GM23248 (cell line): ENCODE results near the gene FCER1G. TPM values are rescaled to one million over a fixed set of nuclear protein-coding genes. Genes with fewer than 3 reads are reported as not detected.

Experiments used
- DNase-seq: peaks from one replicate; pipeline ENCODE4 v3.0.0-alpha.2; 2015
- H2AFZ ChIP-seq: fragments of 200-600 bp; sonication (generic); 2 replicates; pipeline ENCODE4 v1.6.1; 2016; ENCODE audit warnings: antibody characterized with exemption
- H3F3A ChIP-seq: fragments of 200-600 bp; sonication (generic); 2 replicates; pipeline ENCODE4 v1.6.1; 2016; ENCODE audit warnings: mild to moderate bottlenecking, antibody characterized with exemption, mixed run types; ENCODE audit not compliant: insufficient read depth
- H3K27ac ChIP-seq: fragments of 200-600 bp; sonication (generic); 2 replicates; pipeline ENCODE4 v1.5.1; 2016; ENCODE audit warnings: mild to moderate bottlenecking
- H3K27me3 ChIP-seq: fragments of 200-600 bp; sonication (generic); replicated peaks from 2 replicates; pipeline ENCODE4 v1.6.1; 2016; ENCODE audit warnings: mild to moderate bottlenecking; ENCODE audit not compliant: insufficient read depth
- H3K36me3 ChIP-seq: fragments of 200-600 bp; sonication (generic); 2 replicates; pipeline ENCODE4 v1.6.1; 2016; ENCODE audit warnings: low read depth, mild to moderate bottlenecking
- H3K4me1 ChIP-seq: fragments of 200-600 bp; sonication (generic); 2 replicates; pipeline ENCODE4 v1.6.1; 2016; ENCODE audit warnings: mild to moderate bottlenecking; ENCODE audit not compliant: insufficient read depth
- H3K4me2 ChIP-seq: fragments of 200-600 bp; sonication (generic); one replicate; pipeline ENCODE4 v1.6.1; 2016; ENCODE audit warnings: mild to moderate bottlenecking; ENCODE audit not compliant: unreplicated experiment
- H3K4me3 ChIP-seq: fragments of 200-600 bp; sonication (generic); 2 replicates; pipeline ENCODE4 v1.5.1; 2016; ENCODE audit warnings: mild to moderate bottlenecking
- H3K79me2 ChIP-seq: fragments of 200-600 bp; sonication (generic); 2 replicates; pipeline ENCODE4 v1.6.1; 2016; ENCODE audit warnings: mild to moderate bottlenecking; ENCODE audit not compliant: insufficient read depth
- H3K9ac ChIP-seq: fragments of 200-600 bp; sonication (generic); 2 replicates; pipeline ENCODE4 v1.6.1; 2016; ENCODE audit warnings: mild to moderate bottlenecking
- H3K9me2 ChIP-seq: fragments of 200-600 bp; sonication (generic); 2 replicates; pipeline ENCODE4 v1.6.1; 2016; ENCODE audit warnings: mixed run types, mild to moderate bottlenecking, moderate library complexity; ENCODE audit not compliant: insufficient read depth
- H3K9me3 ChIP-seq: fragments of 200-600 bp; sonication (generic); one replicate; pipeline ENCODE4 v1.6.1; 2017; ENCODE audit warnings: low read depth
- H4K20me1 ChIP-seq: fragments of 200-600 bp; sonication (generic); 2 replicates; pipeline ENCODE4 v1.6.0; 2016; ENCODE audit not compliant: insufficient read depth
- EZH2 ChIP-seq: fragments of 200-600 bp; sonication (generic); IDR thresholded peaks from 2 replicates; pipeline ENCODE4 v1.6.1; 2018; ENCODE audit warnings: antibody characterized with exemption, mild to moderate bottlenecking; ENCODE audit not compliant: insufficient read depth, poor library complexity, severe bottlenecking
- EZH2phosphoT487 ChIP-seq: fragments of 200-600 bp; sonication (generic); IDR thresholded peaks from 2 replicates; pipeline ENCODE4 v1.6.1; 2018; ENCODE audit warnings: antibody characterized with exemption, moderate library complexity, mild to moderate bottlenecking, low read depth; ENCODE audit not compliant: insufficient read depth
- WGBS, 2 experiments: methylation state at CpG; one replicate each; pipeline ENCODE4 v1.1.6; 2015 to 2017; ENCODE audit warnings: low lambda C conversion rate in 2 of 2, low coverage in 1 of 2; ENCODE audit errors: missing lambda C conversion rate in 2 of 2; 5-methylcytosine and 5-hydroxymethylcytosine counted together
- in situ Hi-C: fragments of 300-500 bp; cut with MboI; formaldehyde crosslinking; loops from 2 replicates; pipeline ENCODE4 v1.15.0; 2020
- polyA plus RNA-seq: library from polyadenylated mRNA; unstranded; fragments of >200 nt; fragmentation: Nextera tagmentation; extraction: Ambion mirVana; gene quantifications from 2 replicates; pipeline ENCODE4 v1.2.1, GENCODE V29; 2016
- total RNA-seq: library from RNA; depleted of rRNA; stranded (reverse); fragments of >200 nt; shearing (Covaris generic); gene quantifications from 2 replicates; pipeline ENCODE4 v1.2.3, GENCODE V29; 2014

The FCER1G gene
- total and polyA plus RNA-seq, 2 experiments from 2014 or later = 0.49 TPM; not detected in 1

- 87 to 91% methylated on average over 1 of the region's 1 CpG for WGBS, 2 experiments
- Histone ChIP-seq H3K9me3 (no peaks in the 10 kb centered on the region), H3K4me3 (peak overlapping the region; percentile 13), H3K9ac (peak overlapping the region; percentile 56), H3F3A (peaks cover 18% of the 10 kb centered on the region; the same call in 1 of the 2 replicates), H3K27me3 (no peaks in the 10 kb centered on the region), H2AFZ (peak overlapping the region; percentile 38), H3K27ac (peak overlapping the region; percentile 85), H3K79me2 (peaks cover 1% of the 10 kb centered on the region), H3K4me2 (peak overlapping the region; percentile 71), H3K36me3 (no peaks in the 10 kb centered on the region), H3K4me1 (peaks cover 26% of the 10 kb centered on the region), H3K9me2 (no peaks in the 10 kb centered on the region), H4K20me1 (no peaks in the 10 kb centered on the region)
- in situ Hi-C loops = no loop called here
- TF ChIP-seq EZH2phosphoT487 (no peak), EZH2 (no peak)
- DNase-seq = peak; percentile 84
Measured at GRCh38 chr1:161182214-161182613, 32.9 kb upstream of the FCER1G start.

GRCh38 chr1:161185282-161185682, 29.8 kb upstream of the FCER1G start:
- H2AFZ ChIP-seq = peak overlapping the region; percentile 54
- peak; percentile 61 for DNase-seq
- peaks cover 32% of the 10 kb centered on the region for H3F3A ChIP-seq
- in situ Hi-C loops = no loop called here
- H3K27me3 ChIP-seq = no peaks in the 10 kb centered on the region
- H4K20me1 ChIP-seq = no peaks in the 10 kb centered on the region
- no peaks in the 10 kb centered on the region for H3K79me2 ChIP-seq
- no peak overlapping the region for H3K9ac ChIP-seq
- H3K4me1 ChIP-seq = peaks cover 43% of the 10 kb centered on the region
- no peak overlapping the region for H3K4me3 ChIP-seq
- peak overlapping the region; percentile 49 for H3K27ac ChIP-seq
- no peaks in the 10 kb centered on the region for H3K36me3 ChIP-seq
- peak overlapping the region; percentile 11 for H3K4me2 ChIP-seq
- TF ChIP-seq EZH2phosphoT487 = no peak
- TF ChIP-seq EZH2 = no peak
- 0 to 3% methylated on average over 3 of the region's 3 CpGs for WGBS, 2 experiments
- H3K9me2 ChIP-seq = no peaks in the 10 kb centered on the region
- no peaks in the 10 kb centered on the region for H3K9me3 ChIP-seq

- H3K9ac ChIP-seq = no peak overlapping the region
- no peak for TF ChIP-seq EZH2
- TF ChIP-seq EZH2phosphoT487 = no peak
- no peak for DNase-seq
- in situ Hi-C loops = no loop called here
- H3K4me1 ChIP-seq = peaks cover 43% of the 10 kb centered on the region
- no peaks in the 10 kb centered on the region for H3K36me3 ChIP-seq
- no peaks in the 10 kb centered on the region for H3K9me2 ChIP-seq
- H3K4me2 ChIP-seq = peak overlapping the region; percentile 11
- WGBS, 2 experiments = 5 to 15% methylated on average over 2 of the region's 2 CpGs
- no peak overlapping the region for H3K4me3 ChIP-seq
- no peaks in the 10 kb centered on the region for H3K27me3 ChIP-seq
- H2AFZ ChIP-seq = peak overlapping the region; percentile 54
- peaks cover 37% of the 10 kb centered on the region for H3F3A ChIP-seq
- no peaks in the 10 kb centered on the region for H4K20me1 ChIP-seq
- H3K79me2 ChIP-seq = no peaks in the 10 kb centered on the region
- no peaks in the 10 kb centered on the region for H3K9me3 ChIP-seq
- peak overlapping the region; percentile 49 for H3K27ac ChIP-seq
Measured at GRCh38 chr1:161185732-161186311, 29.3 kb upstream of the FCER1G start.

- no peak for DNase-seq
- Histone ChIP-seq H3F3A (peaks cover 37% of the 10 kb centered on the region), H3K9me2 (no peaks in the 10 kb centered on the region), H3K4me2 (no peak overlapping the region), H3K4me3 (no peak overlapping the region), H3K4me1 (peaks cover 36% of the 10 kb centered on the region), H3K27me3 (no peaks in the 10 kb centered on the region), H2AFZ (no peak overlapping the region), H3K27ac (no peak overlapping the region), H3K79me2 (no peaks in the 10 kb centered on the region), H3K36me3 (peaks cover 5% of the 10 kb centered on the region; the same call in 1 of the 2 replicates), H3K9me3 (no peaks in the 10 kb centered on the region), H3K9ac (no peak overlapping the region), H4K20me1 (no peaks in the 10 kb centered on the region)
- in situ Hi-C loops = no loop called here
- TF ChIP-seq EZH2 (no peak), EZH2phosphoT487 (no peak)
- 85% methylated on average over 3 of the region's 3 CpGs for WGBS, 2 experiments
Measured at GRCh38 chr1:161187311-161187710, 27.8 kb upstream of the FCER1G start.
